ENCODE measurements around the gene EDN2.

DNA sequence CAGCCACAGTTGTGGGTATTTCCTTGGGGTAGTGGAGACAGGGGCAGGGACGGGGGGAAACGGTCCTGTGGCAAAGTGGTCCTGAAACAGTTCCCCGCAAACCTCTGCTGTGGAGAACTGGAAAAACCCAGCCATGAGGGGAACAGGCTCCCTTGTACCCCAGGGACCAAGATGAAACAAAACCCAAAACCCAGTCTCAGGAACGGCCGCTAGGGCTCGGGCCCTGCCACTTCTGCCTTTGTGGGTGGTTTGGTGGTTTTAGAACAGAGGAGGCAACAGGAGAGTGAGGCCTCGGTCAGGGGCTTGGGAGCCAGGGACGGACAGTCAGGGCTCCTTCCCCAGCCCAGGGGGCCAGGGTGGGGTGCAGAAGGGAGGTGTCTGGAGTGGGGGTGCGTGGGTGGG is 24.8 kb upstream of the EDN2 start:
- TF ChIP-seq, protein P1, sequence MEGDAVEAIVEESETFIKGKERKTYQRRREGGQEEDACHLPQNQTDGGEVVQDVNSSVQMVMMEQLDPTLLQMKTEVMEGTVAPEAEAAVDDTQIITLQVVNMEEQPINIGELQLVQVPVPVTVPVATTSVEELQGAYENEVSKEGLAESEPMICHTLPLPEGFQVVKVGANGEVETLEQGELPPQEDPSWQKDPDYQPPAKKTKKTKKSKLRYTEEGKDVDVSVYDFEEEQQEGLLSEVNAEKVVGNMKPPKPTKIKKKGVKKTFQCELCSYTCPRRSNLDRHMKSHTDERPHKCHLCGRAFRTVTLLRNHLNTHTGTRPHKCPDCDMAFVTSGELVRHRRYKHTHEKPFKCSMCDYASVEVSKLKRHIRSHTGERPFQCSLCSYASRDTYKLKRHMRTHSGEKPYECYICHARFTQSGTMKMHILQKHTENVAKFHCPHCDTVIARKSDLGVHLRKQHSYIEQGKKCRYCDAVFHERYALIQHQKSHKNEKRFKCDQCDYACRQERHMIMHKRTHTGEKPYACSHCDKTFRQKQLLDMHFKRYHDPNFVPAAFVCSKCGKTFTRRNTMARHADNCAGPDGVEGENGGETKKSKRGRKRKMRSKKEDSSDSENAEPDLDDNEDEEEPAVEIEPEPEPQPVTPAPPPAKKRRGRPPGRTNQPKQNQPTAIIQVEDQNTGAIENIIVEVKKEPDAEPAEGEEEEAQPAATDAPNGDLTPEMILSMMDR (IDR thresholded peaks at IDR 0.05): no peak
- TF ChIP-seq POLR2A (IDR thresholded peaks at IDR 0.05): no peak
- TF ChIP-seq EP300 (IDR thresholded peaks at IDR 0.05): no peak

All from ovary (tissue), 3 donors.